Bone marrow (tissue), 2 donors: ENCODE results near the gene SEZ6L.

Experiments used
- DNase-seq, 2 donors: peaks; one replicate each; lab custom pipeline; 2025; lab: John Stamatoyannopoulos, UW

The SEZ6L gene

GRCh38 chr22:26182723-26183122 is 13.5 kb downstream of the SEZ6L start:
- DNase-seq: no peak

GRCh38 chr22:26185190-26185589 is 15.9 kb downstream of the SEZ6L start:
- DNase-seq: no peak

GRCh38 chr22:26188341-26188740 is 19.1 kb downstream of the SEZ6L start:
- no peak for DNase-seq

- no peak for DNase-seq
Measured at GRCh38 chr22:26194313-26194712, 25.1 kb downstream of the SEZ6L start.

- DNase-seq: no peak
Measured at GRCh38 chr22:26194877-26195276, 25.6 kb downstream of the SEZ6L start.

- DNase-seq: no peak
Measured at GRCh38 chr22:26196657-26197056, 27.4 kb downstream of the SEZ6L start.

GRCh38 chr22:26197425-26197824 is 28.2 kb downstream of the SEZ6L start:
- DNase-seq: no peak

- DNase-seq: no peak
Measured at GRCh38 chr22:26199665-26200064, 30.4 kb downstream of the SEZ6L start.

- DNase-seq: no peak
Measured at GRCh38 chr22:26202280-26202924, 33.1 kb downstream of the SEZ6L start.

- no peak for DNase-seq
Measured at GRCh38 chr22:26205494-26205893, 36.2 kb downstream of the SEZ6L start.

GRCh38 chr22:26210334-26210733 is 41.1 kb downstream of the SEZ6L start:
- no peak for DNase-seq

- no peak for DNase-seq
Measured at GRCh38 chr22:26213826-26214225, 44.6 kb downstream of the SEZ6L start.

GRCh38 chr22:26214466-26214865 is 45.2 kb downstream of the SEZ6L start:
- DNase-seq: no peak

GRCh38 chr22:26215736-26216135 is 46.5 kb downstream of the SEZ6L start:
- DNase-seq: no peak

- no peak for DNase-seq
Measured at GRCh38 chr22:26225207-26225606, 55.9 kb downstream of the SEZ6L start.

- no peak for DNase-seq
Measured at GRCh38 chr22:26226538-26227297, 57.5 kb downstream of the SEZ6L start.

GRCh38 chr22:26229910-26230309 is 60.6 kb downstream of the SEZ6L start:
- DNase-seq: no peak

- DNase-seq: no peak
Measured at GRCh38 chr22:26234296-26234695, 65.0 kb downstream of the SEZ6L start.

- no peak for DNase-seq
Measured at GRCh38 chr22:26235792-26236487, 66.7 kb downstream of the SEZ6L start.

GRCh38 chr22:26236991-26237390 is 67.7 kb downstream of the SEZ6L start:
- DNase-seq: no peak

GRCh38 chr22:26238596-26238995 is 69.3 kb downstream of the SEZ6L start:
- DNase-seq: no peak

- no peak for DNase-seq
Measured at GRCh38 chr22:26239581-26239980, 70.3 kb downstream of the SEZ6L start.

- DNase-seq: no peak
Measured at GRCh38 chr22:26241361-26241760, 72.1 kb downstream of the SEZ6L start.
